ENCODE measurements around the gene ISCA2. TPM values are rescaled to one million over a fixed set of nuclear protein-coding genes. Genes with fewer than 3 reads are reported as not detected.

Gene ISCA2
- total and polyA plus RNA-seq, 2 donors (not counting 3 experiments of a cell fraction or from before 2014, with no cell fraction given) = 22.6 to 25.7 TPM

DNA sequence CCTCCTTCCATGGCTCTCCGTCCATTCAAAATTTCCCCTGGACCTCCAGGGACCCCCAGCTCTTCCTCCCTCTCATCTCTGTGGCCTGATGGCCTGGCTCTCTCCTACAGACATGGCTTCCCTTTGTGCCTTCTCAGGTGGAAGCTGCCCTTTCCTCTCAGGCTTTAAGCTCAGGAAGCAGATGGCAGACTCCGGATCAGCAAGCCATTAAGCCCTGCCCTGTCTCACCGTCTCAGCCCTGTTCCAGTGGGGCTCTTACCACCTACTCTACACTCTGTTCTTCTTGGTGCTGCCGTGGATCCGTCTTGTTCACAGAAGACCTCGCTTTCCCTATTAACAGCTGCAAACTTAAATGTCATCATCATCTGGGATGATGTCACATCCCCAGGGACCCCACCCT lies 33.6 kb upstream of the ISCA2 start:
- H4K20me1 ChIP-seq (replicated peaks; ENCODE audit: control insufficient read depth, extremely low read depth, insufficient read depth, low read length) = no peaks in the 10 kb centered on the region
- no peak overlapping the region for H2AFZ ChIP-seq (ENCODE audit: low read depth, low read length)
- intact Hi-C loops (cut with micrococcal nuclease) = loop anchor here (1.0 to 5.0 kb wide), 2 partner anchors 19 to 282 kb away; no protein-coding TSS in a partner anchor
- H3K9me1 ChIP-seq (replicated peaks; ENCODE audit: control insufficient read depth, extremely low read depth, insufficient read depth, low read length) = no peaks in the 10 kb centered on the region
- TF ChIP-seq POLR2A (IDR thresholded peaks at IDR 0.05; ENCODE audit: low read depth, low read length) = no peak
- TF ChIP-seq CTCF (IDR thresholded peaks at IDR 0.05; ENCODE audit: extremely low read depth in 1 of 2, insufficient read depth in 1 of 2, low read depth in 1 of 2, low read length in 2 of 2) = no peak
- TF ChIP-seq POLR2AphosphoS5 (IDR thresholded peaks at IDR 0.05; ENCODE audit: insufficient read depth, low read depth, low read length) = no peak
- no peak overlapping the region for H3K9ac ChIP-seq (replicated peaks; ENCODE audit: extremely low read depth, insufficient read depth, low read length)
- H3K4me3 ChIP-seq (replicated peaks in 1 of 3; ENCODE audit: insufficient read depth in 1 of 3, low read depth in 1 of 3, low read length in 3 of 3) = no peak overlapping the region
- H3K36me3 ChIP-seq (ENCODE audit: control insufficient read depth in 2 of 2, extremely low read depth in 1 of 2, insufficient read depth in 2 of 2, low read length in 2 of 2) = no peaks in the 10 kb centered on the region
- no peaks in the 10 kb centered on the region for H3K9me3 ChIP-seq (replicated peaks; ENCODE audit: control insufficient read depth, insufficient read depth, low read length)
- peaks cover 8% of the 10 kb centered on the region for H3K4me1 ChIP-seq (ENCODE audit: control insufficient read depth, extremely low read depth, insufficient read depth, low read length)
- dilution Hi-C loops (cut with MboI; ENCODE audit: extremely low pct_ligation_motif_present, low sequenced_read_pairs) = no loop called here
- H3K79me2 ChIP-seq (ENCODE audit: control insufficient read depth, insufficient read depth, low read length) = no peaks in the 10 kb centered on the region
- peaks cover 0 to under 1% of the 10 kb centered on the region in 2 experiments for H3K27me3 ChIP-seq (ENCODE audit: control insufficient read depth in 2 of 2, insufficient read depth in 2 of 2, low read length in 2 of 2)
- no peak overlapping the region for H3K4me2 ChIP-seq (ENCODE audit: insufficient read depth, low read length)
- no TSS peak for BruUV-seq (replicated peaks)
- CTCF ChIA-PET = interaction anchor here (1.2 to 5.5 kb wide), 3 partner anchors 18 to 181 kb away, joined by 3 to 43 read pairs (median 3); partner anchors contain the start of gene NPC2
- H3K27ac ChIP-seq (ENCODE audit: insufficient read depth, low read depth, low read length) = no peak overlapping the region
- POLR2A ChIA-PET = no interaction called here
- DNase-seq (ENCODE audit: low read depth, low spot score) (no peak), FAIRE-seq (no peak)

GRCh38 chr14:74462993-74463392 lies 30.6 kb upstream of the ISCA2 start:
- BruUV-seq (replicated peaks) = no TSS peak
- H3K27me3 ChIP-seq (ENCODE audit: control insufficient read depth in 2 of 2, insufficient read depth in 2 of 2, low read length in 2 of 2) = peaks cover 0 to 3% of the 10 kb centered on the region in 2 experiments
- dilution Hi-C loops (cut with MboI; ENCODE audit: extremely low pct_ligation_motif_present, low sequenced_read_pairs) (no loop called here), intact Hi-C loops (cut with micrococcal nuclease) (loop anchor here (5.0 kb wide), 1 partner anchor 279 kb away; no protein-coding TSS in a partner anchor)
- H3K4me3 ChIP-seq (replicated peaks in 1 of 3; ENCODE audit: insufficient read depth in 1 of 3, low read depth in 1 of 3, low read length in 3 of 3) = no peak overlapping the region
- TF ChIP-seq JUN (IDR thresholded peaks at IDR 0.05; ENCODE audit: borderline replicate concordance, insufficient read depth, insufficient read length, low read depth) (no peak), GATA2 (IDR thresholded peaks at IDR 0.05; ENCODE audit: insufficient read depth, insufficient read length, low read depth, low read length) (no peak), FOS (IDR thresholded peaks at IDR 0.05; ENCODE audit: borderline replicate concordance, insufficient read depth, low read length) (no peak)
- H3K9ac ChIP-seq (replicated peaks; ENCODE audit: extremely low read depth, insufficient read depth, low read length) = no peak overlapping the region
- H4K20me1 ChIP-seq (replicated peaks; ENCODE audit: control insufficient read depth, extremely low read depth, insufficient read depth, low read length) = no peaks in the 10 kb centered on the region
- H3K4me1 ChIP-seq (ENCODE audit: control insufficient read depth, extremely low read depth, insufficient read depth, low read length) = peaks cover 8% of the 10 kb centered on the region
- ChIA-PET CTCF (no interaction called here), POLR2A (no interaction called here)
- no peak overlapping the region for H3K27ac ChIP-seq (ENCODE audit: insufficient read depth, low read depth, low read length)
- FAIRE-seq (no peak), DNase-seq (ENCODE audit: low read depth, low spot score) (no peak)
- H3K9me3 ChIP-seq (replicated peaks; ENCODE audit: control insufficient read depth, insufficient read depth, low read length) = no peaks in the 10 kb centered on the region
- no peaks in the 10 kb centered on the region for H3K36me3 ChIP-seq (ENCODE audit: control insufficient read depth in 2 of 2, extremely low read depth in 1 of 2, insufficient read depth in 2 of 2, low read length in 2 of 2)
- H3K4me2 ChIP-seq (ENCODE audit: insufficient read depth, low read length) = no peak overlapping the region
- H2AFZ ChIP-seq (ENCODE audit: low read depth, low read length) = no peak overlapping the region
- no peaks in the 10 kb centered on the region for H3K9me1 ChIP-seq (replicated peaks; ENCODE audit: control insufficient read depth, extremely low read depth, insufficient read depth, low read length)
- H3K79me2 ChIP-seq (ENCODE audit: control insufficient read depth, insufficient read depth, low read length) = no peaks in the 10 kb centered on the region
